ENCODE results near the gene GRXCR1.

The GRXCR1 gene

DNA sequence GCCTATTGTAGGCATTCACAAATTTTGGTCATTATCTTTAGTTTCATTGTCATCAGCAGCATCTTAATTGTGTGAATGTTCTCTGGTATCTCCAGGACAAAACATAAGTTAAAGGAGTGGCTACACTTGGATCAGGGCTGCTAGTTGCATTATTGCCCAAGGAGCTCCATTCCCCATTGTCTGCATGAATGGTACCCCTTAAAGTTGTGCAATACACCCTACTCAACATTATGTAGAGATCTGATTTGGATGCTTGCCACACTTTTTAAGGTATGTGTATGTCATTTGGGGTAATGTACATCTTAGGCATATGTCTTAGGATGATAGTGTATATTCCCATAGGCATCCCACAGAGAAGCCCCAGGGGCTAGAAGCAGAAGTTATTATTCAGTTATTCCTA lies 2.9 kb downstream of the GRXCR1 start:
- no peaks in the 10 kb centered on the region for H3K36me3 ChIP-seq (ENCODE audit: control insufficient read depth, insufficient read depth, low read length, severe bottlenecking)
- H3K9ac ChIP-seq (ENCODE audit: low read length): no peak overlapping the region
- no peaks in the 10 kb centered on the region for H3K4me1 ChIP-seq (ENCODE audit: control insufficient read depth, insufficient read depth, low read length)
- H3K4me3 ChIP-seq (ENCODE audit: low read length): no peak overlapping the region
- no peak for DNase-seq (ENCODE audit: low read depth)
- no peaks in the 10 kb centered on the region for H3K27me3 ChIP-seq (replicated peaks; ENCODE audit: control insufficient read depth, insufficient read depth, low read length)
- H3K9me3 ChIP-seq (ENCODE audit: control insufficient read depth, low read length): no peaks in the 10 kb centered on the region

DNA sequence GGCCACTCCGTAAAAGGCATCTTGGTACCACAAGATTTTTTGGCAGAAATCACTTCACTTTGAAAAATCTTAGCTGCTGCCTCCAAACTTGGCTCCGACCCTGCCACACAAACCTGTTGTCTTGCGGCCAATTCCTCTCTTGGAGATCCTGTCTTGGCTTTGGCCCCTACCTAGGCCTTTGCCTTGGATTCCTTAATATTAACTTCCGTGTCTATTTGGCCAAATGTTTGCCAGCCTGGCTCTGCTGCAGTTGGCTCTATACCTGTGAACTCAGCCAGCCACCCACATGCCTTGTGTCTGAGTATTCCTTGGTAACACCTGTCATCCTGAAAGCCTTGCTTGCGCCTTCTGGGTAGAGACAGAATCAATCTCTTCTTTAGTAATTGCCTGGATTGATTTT lies 12.5 kb downstream of the GRXCR1 start:
- Histone ChIP-seq H3K9me3 (ENCODE audit: control insufficient read depth, low read length) (peaks cover 6% of the 10 kb centered on the region), H3K36me3 (ENCODE audit: control insufficient read depth, insufficient read depth, low read length, severe bottlenecking) (no peaks in the 10 kb centered on the region), H3K9ac (ENCODE audit: low read length) (no peak overlapping the region), H3K27me3 (replicated peaks; ENCODE audit: control insufficient read depth, insufficient read depth, low read length) (no peaks in the 10 kb centered on the region), H3K4me1 (ENCODE audit: control insufficient read depth, insufficient read depth, low read length) (no peaks in the 10 kb centered on the region), H3K4me3 (ENCODE audit: low read length) (no peak overlapping the region)
- no peak for DNase-seq (ENCODE audit: low read depth)

GRCh38 chr4:42905591-42905990 lies 13.1 kb downstream of the GRXCR1 start:
- Histone ChIP-seq H3K9ac (ENCODE audit: low read length) (no peak overlapping the region), H3K9me3 (ENCODE audit: control insufficient read depth, low read length) (peaks cover 6% of the 10 kb centered on the region), H3K4me1 (ENCODE audit: control insufficient read depth, insufficient read depth, low read length) (no peaks in the 10 kb centered on the region), H3K36me3 (ENCODE audit: control insufficient read depth, insufficient read depth, low read length, severe bottlenecking) (no peaks in the 10 kb centered on the region), H3K27me3 (replicated peaks; ENCODE audit: control insufficient read depth, insufficient read depth, low read length) (no peaks in the 10 kb centered on the region), H3K4me3 (ENCODE audit: low read length) (no peak overlapping the region)
- no peak for DNase-seq (ENCODE audit: low read depth)

DNA sequence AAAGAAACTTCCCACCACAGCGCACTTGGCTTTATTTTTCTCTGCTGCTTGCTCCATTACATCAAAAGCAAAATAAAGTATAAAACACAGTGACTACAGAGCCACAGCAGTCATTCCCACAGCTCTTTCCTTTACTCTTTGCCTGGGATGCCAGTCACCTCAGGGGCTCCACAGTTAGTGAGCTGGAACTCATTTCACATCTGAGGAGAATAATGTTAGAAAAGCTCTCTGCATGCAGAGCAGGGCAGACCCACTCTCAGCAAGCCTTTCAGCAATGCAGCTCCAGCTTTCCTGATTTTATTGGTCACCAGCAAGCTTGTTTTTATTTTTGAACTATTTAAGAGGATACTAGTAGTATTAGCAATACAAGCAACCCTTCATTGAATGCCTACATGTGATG lies 13.8 kb downstream of the GRXCR1 start:
- H3K4me3 ChIP-seq (ENCODE audit: low read length): no peak overlapping the region
- no peak for DNase-seq (ENCODE audit: low read depth)
- H3K4me1 ChIP-seq (ENCODE audit: control insufficient read depth, insufficient read depth, low read length): no peaks in the 10 kb centered on the region
- H3K36me3 ChIP-seq (ENCODE audit: control insufficient read depth, insufficient read depth, low read length, severe bottlenecking): no peaks in the 10 kb centered on the region
- H3K9me3 ChIP-seq (ENCODE audit: control insufficient read depth, low read length): peaks cover 1% of the 10 kb centered on the region
- H3K9ac ChIP-seq (ENCODE audit: low read length): no peak overlapping the region
- H3K27me3 ChIP-seq (replicated peaks; ENCODE audit: control insufficient read depth, insufficient read depth, low read length): no peaks in the 10 kb centered on the region

GRCh38 chr4:42906891-42907759 lies 14.6 kb downstream of the GRXCR1 start:
- Histone ChIP-seq H3K9me3 (ENCODE audit: control insufficient read depth, low read length) (no peaks in the 10 kb centered on the region), H3K4me1 (ENCODE audit: control insufficient read depth, insufficient read depth, low read length) (no peaks in the 10 kb centered on the region), H3K9ac (ENCODE audit: low read length) (no peak overlapping the region), H3K27me3 (replicated peaks; ENCODE audit: control insufficient read depth, insufficient read depth, low read length) (no peaks in the 10 kb centered on the region), H3K36me3 (ENCODE audit: control insufficient read depth, insufficient read depth, low read length, severe bottlenecking) (no peaks in the 10 kb centered on the region), H3K4me3 (ENCODE audit: low read length) (no peak overlapping the region)
- no peak for DNase-seq (ENCODE audit: low read depth)

GRCh38 chr4:42910459-42910858 lies 17.9 kb downstream of the GRXCR1 start:
- DNase-seq (ENCODE audit: low read depth): no peak
- H3K9me3 ChIP-seq (ENCODE audit: control insufficient read depth, low read length): peaks cover 5% of the 10 kb centered on the region
- no peak overlapping the region for H3K4me3 ChIP-seq (ENCODE audit: low read length)
- H3K27me3 ChIP-seq (replicated peaks; ENCODE audit: control insufficient read depth, insufficient read depth, low read length): no peaks in the 10 kb centered on the region
- H3K36me3 ChIP-seq (ENCODE audit: control insufficient read depth, insufficient read depth, low read length, severe bottlenecking): no peaks in the 10 kb centered on the region
- no peaks in the 10 kb centered on the region for H3K4me1 ChIP-seq (ENCODE audit: control insufficient read depth, insufficient read depth, low read length)
- H3K9ac ChIP-seq (ENCODE audit: low read length): no peak overlapping the region

DNA sequence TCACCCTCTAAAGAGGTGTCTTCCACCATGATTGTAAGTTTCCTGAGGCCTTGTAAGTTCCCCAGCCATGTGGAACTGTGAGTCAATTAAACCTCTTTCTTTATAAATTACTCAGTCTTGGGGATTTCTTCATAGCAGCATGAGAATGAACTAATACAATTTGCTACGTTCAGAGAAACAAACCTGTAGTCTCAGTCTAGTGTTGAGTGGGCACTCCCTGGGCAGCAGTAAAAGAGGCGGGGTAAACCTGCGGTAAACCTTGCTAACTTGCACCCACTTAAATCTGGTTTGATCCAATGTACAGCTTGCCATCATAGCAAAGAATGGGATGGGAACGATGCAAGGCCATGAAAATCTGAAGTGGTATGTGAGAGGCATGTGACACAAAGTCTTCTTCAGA lies 22.4 kb downstream of the GRXCR1 start:
- H3K4me3 ChIP-seq (ENCODE audit: low read length): no peak overlapping the region

DNA sequence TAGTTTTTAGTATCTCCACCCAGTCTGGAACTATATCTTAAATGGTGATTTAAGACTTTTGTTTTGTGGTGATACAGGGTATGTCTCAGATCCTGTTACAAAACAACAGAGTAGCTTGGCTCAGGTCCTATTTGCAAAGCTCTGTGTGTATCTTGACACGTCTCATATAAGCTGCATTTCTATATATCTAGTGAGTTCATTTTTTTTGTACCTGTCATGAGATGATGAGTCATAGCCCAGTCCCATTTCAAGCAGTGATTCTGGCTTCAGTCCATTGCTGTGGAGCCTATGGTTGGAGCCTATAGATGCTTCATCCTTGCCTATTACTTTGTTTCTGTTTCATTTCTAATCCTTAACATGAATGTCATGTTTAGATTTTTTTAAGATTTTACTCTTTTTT lies 23.0 kb downstream of the GRXCR1 start:
- Histone ChIP-seq H3K9me3 (ENCODE audit: control insufficient read depth, low read length) (peaks cover 5% of the 10 kb centered on the region), H3K27me3 (replicated peaks; ENCODE audit: control insufficient read depth, insufficient read depth, low read length) (no peaks in the 10 kb centered on the region), H3K9ac (ENCODE audit: low read length) (no peak overlapping the region), H3K36me3 (ENCODE audit: control insufficient read depth, insufficient read depth, low read length, severe bottlenecking) (no peaks in the 10 kb centered on the region), H3K4me3 (ENCODE audit: low read length) (no peak overlapping the region), H3K4me1 (ENCODE audit: control insufficient read depth, insufficient read depth, low read length) (no peaks in the 10 kb centered on the region)
- no peak for DNase-seq (ENCODE audit: low read depth)

More for the DNA sequence above, 22.4 kb downstream of the GRXCR1 start:
- Histone ChIP-seq H3K9ac (ENCODE audit: low read length) (no peak overlapping the region), H3K9me3 (ENCODE audit: control insufficient read depth, low read length) (peaks cover 5% of the 10 kb centered on the region), H3K36me3 (ENCODE audit: control insufficient read depth, insufficient read depth, low read length, severe bottlenecking) (no peaks in the 10 kb centered on the region), H3K27me3 (replicated peaks; ENCODE audit: control insufficient read depth, insufficient read depth, low read length) (no peaks in the 10 kb centered on the region), H3K4me1 (ENCODE audit: control insufficient read depth, insufficient read depth, low read length) (no peaks in the 10 kb centered on the region)
- DNase-seq (ENCODE audit: low read depth): no peak

- Histone ChIP-seq H3K9ac (ENCODE audit: low read length) (no peak overlapping the region), H3K27me3 (replicated peaks; ENCODE audit: control insufficient read depth, insufficient read depth, low read length) (no peaks in the 10 kb centered on the region), H3K9me3 (ENCODE audit: control insufficient read depth, low read length) (peaks cover 5% of the 10 kb centered on the region), H3K4me3 (ENCODE audit: low read length) (no peak overlapping the region), H3K36me3 (ENCODE audit: control insufficient read depth, insufficient read depth, low read length, severe bottlenecking) (no peaks in the 10 kb centered on the region), H3K4me1 (ENCODE audit: control insufficient read depth, insufficient read depth, low read length) (no peaks in the 10 kb centered on the region)
- no peak for DNase-seq (ENCODE audit: low read depth)
These were observed 24.8 kb downstream of the GRXCR1 start for GRCh38 chr4:42917296-42917695.

DNA sequence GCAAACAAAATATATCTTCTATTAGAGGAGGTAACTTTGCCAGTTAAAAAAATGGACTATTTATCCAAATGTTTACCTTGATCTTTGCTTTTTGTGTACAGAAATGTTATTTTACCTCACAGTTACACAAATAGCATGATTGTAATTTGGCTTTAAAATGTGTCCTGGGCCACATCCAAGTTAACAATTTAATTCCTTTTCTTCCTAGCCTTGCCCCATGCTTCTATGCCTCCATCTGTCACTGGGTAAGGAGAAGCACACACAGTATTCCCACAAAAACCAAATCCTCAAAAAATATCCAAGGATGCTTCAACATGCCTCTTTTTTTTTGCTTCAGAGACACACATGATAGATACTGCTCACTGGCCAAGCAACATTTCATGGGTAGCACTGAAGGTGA lies 30.9 kb downstream of the GRXCR1 start:
- no peak for DNase-seq (ENCODE audit: low read depth)
- no peaks in the 10 kb centered on the region for H3K4me1 ChIP-seq (ENCODE audit: control insufficient read depth, insufficient read depth, low read length)
- H3K9ac ChIP-seq (ENCODE audit: low read length): no peak overlapping the region
- H3K9me3 ChIP-seq (ENCODE audit: control insufficient read depth, low read length): no peaks in the 10 kb centered on the region
- H3K4me3 ChIP-seq (ENCODE audit: low read length): no peak overlapping the region
- no peaks in the 10 kb centered on the region for H3K36me3 ChIP-seq (ENCODE audit: control insufficient read depth, insufficient read depth, low read length, severe bottlenecking)
- no peaks in the 10 kb centered on the region for H3K27me3 ChIP-seq (replicated peaks; ENCODE audit: control insufficient read depth, insufficient read depth, low read length)

GRCh38 chr4:42925921-42926320 lies 33.4 kb downstream of the GRXCR1 start:
- H3K4me1 ChIP-seq (ENCODE audit: control insufficient read depth, insufficient read depth, low read length): no peaks in the 10 kb centered on the region
- H3K27me3 ChIP-seq (replicated peaks; ENCODE audit: control insufficient read depth, insufficient read depth, low read length): no peaks in the 10 kb centered on the region
- DNase-seq (ENCODE audit: low read depth): no peak
- H3K9ac ChIP-seq (ENCODE audit: low read length): no peak overlapping the region
- H3K9me3 ChIP-seq (ENCODE audit: control insufficient read depth, low read length): no peaks in the 10 kb centered on the region
- H3K4me3 ChIP-seq (ENCODE audit: low read length): no peak overlapping the region
- no peaks in the 10 kb centered on the region for H3K36me3 ChIP-seq (ENCODE audit: control insufficient read depth, insufficient read depth, low read length, severe bottlenecking)

DNA sequence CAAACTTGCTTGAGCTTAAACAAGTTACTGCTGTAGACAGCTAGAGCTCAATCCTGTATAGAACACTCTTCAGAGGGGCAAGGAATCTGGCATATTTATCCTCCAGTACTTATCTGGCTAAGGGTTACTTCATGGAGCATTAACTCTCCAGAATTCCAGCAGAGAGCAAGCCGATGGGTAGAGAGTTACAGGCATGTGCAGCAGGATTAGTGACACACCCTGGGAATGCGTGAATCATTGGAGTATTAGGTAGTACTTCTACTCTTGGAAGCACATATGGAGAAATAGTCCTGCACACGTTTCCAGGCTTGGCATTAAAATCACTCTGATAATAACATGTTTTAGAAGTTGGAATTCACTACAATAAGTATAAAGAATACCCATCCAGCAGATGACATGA lies 35.4 kb downstream of the GRXCR1 start:
- H3K9me3 ChIP-seq (ENCODE audit: control insufficient read depth, low read length): no peaks in the 10 kb centered on the region
- H3K36me3 ChIP-seq (ENCODE audit: control insufficient read depth, insufficient read depth, low read length, severe bottlenecking): no peaks in the 10 kb centered on the region
- no peak overlapping the region for H3K9ac ChIP-seq (ENCODE audit: low read length)
- no peak for DNase-seq (ENCODE audit: low read depth)
- no peak overlapping the region for H3K4me3 ChIP-seq (ENCODE audit: low read length)
- no peaks in the 10 kb centered on the region for H3K27me3 ChIP-seq (replicated peaks; ENCODE audit: control insufficient read depth, insufficient read depth, low read length)
- no peaks in the 10 kb centered on the region for H3K4me1 ChIP-seq (ENCODE audit: control insufficient read depth, insufficient read depth, low read length)

Measured in adipocyte (in vitro differentiated cells).